ENCODE measurements around the gene MYO1A. TPM values are rescaled to one million over a fixed set of nuclear protein-coding genes. Genes with fewer than 3 reads are reported as not detected.

MYO1A gene
- total and polyA plus RNA-seq, 2 of the 13 experiments (the other 11 are each of a cell fraction or from before 2014, with no cell fraction given), result 5.3 to 6.0 TPM

GRCh38 chr12:57078519-57079404 lies 28.8 kb upstream of the MYO1A start, which contains the start of gene NEMP1 (continued):
- TF ChIP-seq FOXP4 (CRISPR knock-in tag; IDR thresholded peaks at IDR 0.05) (0 out of 2 replicates have a peak, but pooled peaks have one; percentile 16), SNAPC4 (CRISPR knock-in tag; IDR thresholded peaks at IDR 0.05) (no peak), SIN3A (IDR thresholded peaks at IDR 0.05; ENCODE audit: borderline replicate concordance, low read depth, low read length) (peak; percentile 96), ZNF431 (CRISPR knock-in tag; IDR thresholded peaks at IDR 0.05; ENCODE audit: borderline replicate concordance, low read depth) (no peak; the same call in 1 of the 2 replicates), ZBTB7A (CRISPR knock-in tag; IDR thresholded peaks at IDR 0.05) (no peak), CCDC6 (CRISPR knock-in tag; IDR thresholded peaks at IDR 0.05) (peak; percentile 87; the same call in 1 of the 2 replicates), ZBTB49 (CRISPR knock-in tag; IDR thresholded peaks at IDR 0.05; ENCODE audit: borderline replicate concordance) (no peak), AKNA (CRISPR knock-in tag; IDR thresholded peaks at IDR 0.05; ENCODE audit: borderline replicate concordance) (no peak), FOXO4 (CRISPR knock-in tag; conservative IDR thresholded peaks at IDR 0.05) (peak; percentile 95), TCF7L2 (IDR thresholded peaks at IDR 0.05; ENCODE audit: low read depth, low read length) (no peak), DMAP1 (CRISPR knock-in tag; IDR thresholded peaks at IDR 0.05) (peak; percentile 68; the same call in 1 of the 2 replicates)

Measured in HepG2 (cell line).